Astrocyte (in vitro differentiated cells and primary cell): ENCODE results near the gene FHIT. TPM values are rescaled to one million over a fixed set of nuclear protein-coding genes. Genes with fewer than 3 reads are reported as not detected.

ENCODE experiments used
- DNase-seq: peaks from one replicate; pipeline ENCODE4 v3.0.0-alpha.2; 2010; ENCODE audit warnings: low read depth
- FAIRE-seq: peaks from 2 replicates; lab custom pipeline; 2011; peaks lifted over from hg19 to GRCh38; lab: Jason Lieb, UNC
- H2AFZ ChIP-seq: 2 replicates; pipeline ENCODE4 v1.6.0; 2012; ENCODE audit warnings: low read depth, low read length, inconsistent platforms
- H3K27ac ChIP-seq: 2 replicates; pipeline ENCODE4 v1.5.1; 2011; ENCODE audit warnings: low read depth, low read length, inconsistent platforms
- H3K27me3 ChIP-seq: 2 replicates; pipeline ENCODE4 v1.6.0; 2011; ENCODE audit warnings: low read length, inconsistent platforms; ENCODE audit not compliant: insufficient read depth
- H3K36me3 ChIP-seq: 2 replicates; pipeline ENCODE4 v1.5.1; 2011; ENCODE audit warnings: low read length, inconsistent platforms; ENCODE audit not compliant: insufficient read depth
- H3K4me1 ChIP-seq: 2 replicates; pipeline ENCODE4 v1.5.1; 2011; ENCODE audit warnings: low read length, inconsistent platforms; ENCODE audit not compliant: insufficient read depth
- H3K4me2 ChIP-seq: 2 replicates; pipeline ENCODE4 v1.6.0; 2012; ENCODE audit warnings: low read length, inconsistent platforms
- H3K4me3 ChIP-seq: 2 replicates; pipeline ENCODE4 v1.5.1; 2011; ENCODE audit warnings: low read depth, mild to moderate bottlenecking, low read length, inconsistent platforms; ENCODE audit not compliant: insufficient read depth
- H3K79me2 ChIP-seq: 2 replicates; pipeline ENCODE4 v1.6.0; 2012; ENCODE audit warnings: mild to moderate bottlenecking, low read length, inconsistent platforms; ENCODE audit not compliant: insufficient read depth
- H3K9ac ChIP-seq: 2 replicates; pipeline ENCODE4 v1.6.0; 2012; ENCODE audit warnings: mild to moderate bottlenecking, low read length, inconsistent platforms
- H3K9me3 ChIP-seq: 2 replicates; pipeline ENCODE4 v1.5.1; 2012; ENCODE audit warnings: low read depth, mild to moderate bottlenecking, low read length, inconsistent platforms; ENCODE audit not compliant: insufficient read depth
- H4K20me1 ChIP-seq: 2 replicates; pipeline ENCODE4 v1.6.0; 2012; ENCODE audit warnings: low read length, inconsistent platforms; ENCODE audit not compliant: insufficient read depth
- H3K27ac Mint-ChIP-seq: one replicate; pipeline ENCODE4 v1.8.0; 2021; ENCODE audit warnings: mild to moderate bottlenecking, mixed read lengths; ENCODE audit not compliant: unreplicated experiment
- H3K27me3 Mint-ChIP-seq: one replicate; pipeline ENCODE4 v1.8.0; 2021; ENCODE audit warnings: low read depth, mixed read lengths; ENCODE audit not compliant: unreplicated experiment
- H3K36me3 Mint-ChIP-seq: one replicate; pipeline ENCODE4 v1.8.0; 2021; ENCODE audit warnings: low read depth, mixed read lengths; ENCODE audit not compliant: unreplicated experiment
- H3K4me1 Mint-ChIP-seq: one replicate; pipeline ENCODE4 v1.8.0; 2021; ENCODE audit warnings: low read depth, mixed read lengths; ENCODE audit not compliant: unreplicated experiment
- H3K4me3 Mint-ChIP-seq: one replicate; pipeline ENCODE4 v1.8.0; 2021; ENCODE audit warnings: mild to moderate bottlenecking, moderate library complexity, mixed read lengths; ENCODE audit not compliant: unreplicated experiment
- H3K9me3 Mint-ChIP-seq: one replicate; pipeline ENCODE4 v1.8.0; 2021; ENCODE audit warnings: mild to moderate bottlenecking, mixed read lengths; ENCODE audit not compliant: unreplicated experiment
- CTCF ChIP-seq: IDR thresholded peaks from 2 replicates; pipeline ENCODE4 v1.5.1; 2011; ENCODE audit warnings: low read depth, mild to moderate bottlenecking, inconsistent platforms, low read length, moderate library complexity; ENCODE audit not compliant: insufficient read depth
- EZH2 ChIP-seq: IDR thresholded peaks from 2 replicates; pipeline ENCODE4 v1.6.1; 2012; ENCODE audit warnings: mild to moderate bottlenecking, low read length, inconsistent platforms; ENCODE audit not compliant: insufficient read depth
- total RNA-seq: library from RNA; stranded (reverse); gene quantifications from 2 replicates; pipeline ENCODE4 v1.2.1, GENCODE V29; 2021

FHIT gene
- total RNA-seq, 1 donor from 2014 or later, result 6.7 TPM

- FAIRE-seq (no peak), DNase-seq (no peak)
- Mint-ChIP-seq H3K9me3 (peaks cover 3% of the 10 kb centered on the region), H3K4me1 (peaks cover 26% of the 10 kb centered on the region), H3K27ac (no peak overlapping the region), H3K4me3 (no peak overlapping the region), H3K36me3 (no peaks in the 10 kb centered on the region), H3K27me3 (peaks cover 3% of the 10 kb centered on the region)
- H3K9me3 ChIP-seq, result no peaks in the 10 kb centered on the region
- no peaks in the 10 kb centered on the region for H3K27me3 ChIP-seq
- H3K4me3 ChIP-seq, result no peak overlapping the region
- no peak overlapping the region for H3K4me2 ChIP-seq
- no peak overlapping the region for H3K9ac ChIP-seq
- no peak overlapping the region for H3K27ac ChIP-seq
- no peaks in the 10 kb centered on the region for H3K79me2 ChIP-seq
- H4K20me1 ChIP-seq, result no peaks in the 10 kb centered on the region
- peaks cover 14% of the 10 kb centered on the region for H3K4me1 ChIP-seq
- TF ChIP-seq EZH2, result no peak
- no peak for TF ChIP-seq CTCF
- no peak overlapping the region for H2AFZ ChIP-seq
- no peaks in the 10 kb centered on the region for H3K36me3 ChIP-seq
Observed at GRCh38 chr3:59769127-59769750, 1482.0 kb downstream of the FHIT start.

DNA sequence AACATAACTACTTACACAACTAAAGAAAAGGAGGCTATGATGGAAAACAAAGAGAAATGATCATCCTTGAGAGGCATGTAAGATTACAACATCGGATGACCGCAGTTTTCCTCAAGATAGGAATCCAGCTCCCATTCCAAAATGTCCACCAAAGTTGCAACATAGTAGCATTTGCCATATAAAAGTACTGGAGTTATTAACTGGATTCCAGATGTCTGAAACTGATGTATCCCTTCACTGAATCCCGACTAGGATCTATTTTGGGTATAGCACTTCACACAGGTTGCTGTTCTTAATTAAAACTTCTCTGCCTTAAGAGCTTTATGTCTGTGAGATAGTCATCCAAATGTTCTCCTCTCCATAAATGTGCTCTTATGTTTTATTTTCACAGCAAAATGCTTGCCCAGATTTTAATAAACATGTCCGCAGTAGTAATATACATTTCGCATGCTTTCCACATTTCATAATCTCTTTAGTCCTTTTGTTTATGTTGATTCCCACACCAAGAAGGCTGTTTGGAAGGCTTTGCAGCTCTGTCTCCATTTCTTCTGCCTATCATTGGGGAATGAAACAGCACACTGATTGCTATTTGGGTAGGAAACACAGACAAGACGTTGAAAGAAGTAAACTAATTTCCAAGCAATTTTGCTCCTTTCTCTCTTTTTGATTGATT lies 1484.9 kb downstream of the FHIT start:
- H3K4me3 Mint-ChIP-seq, result no peak overlapping the region
- H3K27ac Mint-ChIP-seq, result no peak overlapping the region
- H3K4me1 Mint-ChIP-seq, result peaks cover 3% of the 10 kb centered on the region
- no peaks in the 10 kb centered on the region for H3K36me3 Mint-ChIP-seq
- Histone ChIP-seq H3K27ac (no peak overlapping the region), H3K9me3 (no peaks in the 10 kb centered on the region), H3K4me2 (no peak overlapping the region), H3K9ac (no peak overlapping the region), H4K20me1 (no peaks in the 10 kb centered on the region), H3K36me3 (no peaks in the 10 kb centered on the region), H2AFZ (no peak overlapping the region), H3K27me3 (no peaks in the 10 kb centered on the region), H3K4me3 (no peak overlapping the region), H3K79me2 (no peaks in the 10 kb centered on the region), H3K4me1 (peaks cover 1% of the 10 kb centered on the region)
- peaks cover 14% of the 10 kb centered on the region for H3K27me3 Mint-ChIP-seq
- H3K9me3 Mint-ChIP-seq, result peaks cover 3% of the 10 kb centered on the region
- FAIRE-seq (peak; percentile 90), DNase-seq (peak; percentile 64)
- no peak for TF ChIP-seq EZH2
- no peak for TF ChIP-seq CTCF

- Mint-ChIP-seq H3K27me3 (peaks cover 14% of the 10 kb centered on the region), H3K27ac (no peak overlapping the region), H3K4me3 (no peak overlapping the region), H3K36me3 (no peaks in the 10 kb centered on the region), H3K9me3 (peaks cover 3% of the 10 kb centered on the region), H3K4me1 (no peaks in the 10 kb centered on the region)
- Histone ChIP-seq H2AFZ (no peak overlapping the region), H3K27ac (no peak overlapping the region), H3K36me3 (no peaks in the 10 kb centered on the region), H3K9me3 (no peaks in the 10 kb centered on the region), H3K4me2 (no peak overlapping the region), H4K20me1 (no peaks in the 10 kb centered on the region), H3K27me3 (no peaks in the 10 kb centered on the region), H3K9ac (no peak overlapping the region), H3K4me3 (no peak overlapping the region), H3K79me2 (no peaks in the 10 kb centered on the region), H3K4me1 (no peaks in the 10 kb centered on the region)
- FAIRE-seq (no peak), DNase-seq (no peak)
- TF ChIP-seq CTCF, result no peak
- no peak for TF ChIP-seq EZH2
Observed at GRCh38 chr3:59764171-59764570, 1487.1 kb downstream of the FHIT start.
